Osteoblast (primary cell): ENCODE results near the gene LRP8. TPM values are rescaled to one million over a fixed set of nuclear protein-coding genes. Genes with fewer than 3 reads are reported as not detected.
A peak's percentile ranks its signal among the peaks of the same experiment; 100 is the strongest.

Experiments used
- DNase-seq: peaks from one replicate; pipeline ENCODE4 v3.0.0; 2011; ENCODE audit warnings: low spot score, mixed read lengths; ENCODE audit not compliant: insufficient read length; ENCODE audit errors: missing footprints
- H2AFZ ChIP-seq: 2 replicates; pipeline ENCODE4 v1.6.0; 2011; ENCODE audit warnings: mild to moderate bottlenecking, low read length
- H3K27ac ChIP-seq: 2 replicates; pipeline ENCODE4 v1.5.1; 2011; ENCODE audit warnings: mild to moderate bottlenecking, low read depth, low read length, moderate library complexity
- H3K27me3 ChIP-seq: 2 replicates; pipeline ENCODE4 v1.6.0; 2012; ENCODE audit warnings: mild to moderate bottlenecking, control low read depth, inconsistent platforms, low read length, moderate library complexity; ENCODE audit not compliant: insufficient read depth
- H3K36me3 ChIP-seq: 2 replicates; pipeline ENCODE4 v1.5.1; 2011; ENCODE audit warnings: mild to moderate bottlenecking, low read length, control low read depth, moderate library complexity; ENCODE audit not compliant: insufficient read depth
- H3K4me1 ChIP-seq: 2 replicates; pipeline ENCODE4 v1.5.1; 2011; ENCODE audit warnings: mild to moderate bottlenecking, low read length, control low read depth, moderate library complexity; ENCODE audit not compliant: insufficient read depth
- H3K4me2 ChIP-seq: 2 replicates; pipeline ENCODE4 v1.6.0; 2011; ENCODE audit warnings: mild to moderate bottlenecking, low read length; ENCODE audit not compliant: insufficient read depth
- H3K4me3 ChIP-seq: fragments of 200-600 bp; sonication (generic); 3 replicates; pipeline ENCODE4 v1.5.1; 2012; ENCODE audit warnings: mild to moderate bottlenecking, low read length, inconsistent platforms; ENCODE audit not compliant: insufficient read depth
- H3K79me2 ChIP-seq: 2 replicates; pipeline ENCODE4 v1.6.0; 2012; ENCODE audit warnings: mild to moderate bottlenecking, low read length, control low read depth, inconsistent platforms; ENCODE audit not compliant: insufficient read depth
- H3K9me3 ChIP-seq: 2 replicates; pipeline ENCODE4 v1.5.1; 2011; ENCODE audit warnings: low read depth, low read length, control low read depth
- H4K20me1 ChIP-seq: 2 replicates; pipeline ENCODE4 v1.6.0; 2012; ENCODE audit warnings: mild to moderate bottlenecking, low read length, control low read depth; ENCODE audit not compliant: insufficient read depth
- total RNA-seq: library from RNA; depleted of rRNA; stranded (reverse); fragments of >200 nt; gene quantifications from 2 replicates; pipeline ENCODE4 v1.2.3, GENCODE V29; 2012
- TF ChIP-seq, protein P1 (sequence below): IDR thresholded peaks from 2 replicates; pipeline ENCODE4 v1.5.1; 2011; ENCODE audit warnings: mild to moderate bottlenecking, low read depth, low read length, moderate library complexity; ENCODE audit errors: extremely low read depth

Gene LRP8
- total RNA-seq, 1 donor = 11.2 TPM

DNA sequence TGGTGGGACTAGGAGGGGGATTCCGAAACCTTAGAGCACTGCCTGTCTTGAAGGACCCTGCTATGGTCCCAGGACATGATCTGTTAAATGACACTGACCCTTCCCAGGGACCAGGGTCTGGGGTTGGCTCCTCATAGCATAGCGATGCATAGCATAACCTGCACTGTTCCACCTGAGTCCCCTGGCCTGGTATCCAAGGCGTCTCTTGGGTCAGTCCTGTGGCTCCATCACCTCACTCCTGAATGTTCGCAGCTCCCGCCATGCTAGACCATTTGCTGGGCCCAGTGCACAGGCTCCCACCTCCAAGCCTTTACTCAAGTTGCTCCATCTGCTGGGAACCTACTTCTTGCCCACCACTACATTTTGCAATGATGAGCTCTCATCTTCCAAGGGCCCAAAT, 50.5 kb downstream of the LRP8 start:
- TF ChIP-seq, protein P1, sequence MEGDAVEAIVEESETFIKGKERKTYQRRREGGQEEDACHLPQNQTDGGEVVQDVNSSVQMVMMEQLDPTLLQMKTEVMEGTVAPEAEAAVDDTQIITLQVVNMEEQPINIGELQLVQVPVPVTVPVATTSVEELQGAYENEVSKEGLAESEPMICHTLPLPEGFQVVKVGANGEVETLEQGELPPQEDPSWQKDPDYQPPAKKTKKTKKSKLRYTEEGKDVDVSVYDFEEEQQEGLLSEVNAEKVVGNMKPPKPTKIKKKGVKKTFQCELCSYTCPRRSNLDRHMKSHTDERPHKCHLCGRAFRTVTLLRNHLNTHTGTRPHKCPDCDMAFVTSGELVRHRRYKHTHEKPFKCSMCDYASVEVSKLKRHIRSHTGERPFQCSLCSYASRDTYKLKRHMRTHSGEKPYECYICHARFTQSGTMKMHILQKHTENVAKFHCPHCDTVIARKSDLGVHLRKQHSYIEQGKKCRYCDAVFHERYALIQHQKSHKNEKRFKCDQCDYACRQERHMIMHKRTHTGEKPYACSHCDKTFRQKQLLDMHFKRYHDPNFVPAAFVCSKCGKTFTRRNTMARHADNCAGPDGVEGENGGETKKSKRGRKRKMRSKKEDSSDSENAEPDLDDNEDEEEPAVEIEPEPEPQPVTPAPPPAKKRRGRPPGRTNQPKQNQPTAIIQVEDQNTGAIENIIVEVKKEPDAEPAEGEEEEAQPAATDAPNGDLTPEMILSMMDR = no peak
- no peak overlapping the region for H3K4me2 ChIP-seq
- no peaks in the 10 kb centered on the region for H3K27me3 ChIP-seq
- no peak overlapping the region for H3K4me3 ChIP-seq
- no peaks in the 10 kb centered on the region for H3K9me3 ChIP-seq
- no peaks in the 10 kb centered on the region for H3K79me2 ChIP-seq
- H2AFZ ChIP-seq = no peak overlapping the region
- peaks cover 9% of the 10 kb centered on the region for H3K4me1 ChIP-seq
- no peak overlapping the region for H3K27ac ChIP-seq
- peak; percentile 74 for DNase-seq
- peaks cover 4% of the 10 kb centered on the region for H4K20me1 ChIP-seq
- no peaks in the 10 kb centered on the region for H3K36me3 ChIP-seq

DNA sequence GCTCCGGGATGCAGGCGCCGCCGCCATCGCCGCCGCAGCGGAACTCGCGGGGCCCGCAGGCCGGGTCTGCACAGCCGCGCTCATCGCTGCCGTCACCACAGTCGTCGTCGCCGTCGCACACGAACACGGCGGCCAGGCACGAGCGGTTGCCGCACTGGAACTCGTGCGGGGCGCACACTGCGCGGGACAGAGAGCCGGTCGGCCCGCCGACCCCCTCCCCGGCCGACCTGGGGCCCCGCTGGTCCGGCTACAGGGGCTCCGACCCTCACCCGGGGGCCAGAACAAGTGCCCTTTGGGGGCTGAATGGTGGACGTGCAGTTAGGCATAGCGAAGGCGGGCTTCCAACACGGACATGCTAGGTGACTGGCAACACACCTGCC, 51.0 kb downstream of the LRP8 start:
- H2AFZ ChIP-seq = no peak overlapping the region
- H3K27ac ChIP-seq = no peak overlapping the region
- no peaks in the 10 kb centered on the region for H3K27me3 ChIP-seq
- no peaks in the 10 kb centered on the region for H3K79me2 ChIP-seq
- H3K36me3 ChIP-seq = no peaks in the 10 kb centered on the region
- H4K20me1 ChIP-seq = peaks cover 4% of the 10 kb centered on the region
- TF ChIP-seq, protein P1 = no peak
- no peaks in the 10 kb centered on the region for H3K9me3 ChIP-seq
- H3K4me1 ChIP-seq = peaks cover 5% of the 10 kb centered on the region
- no peak overlapping the region for H3K4me3 ChIP-seq
- no peak overlapping the region for H3K4me2 ChIP-seq
- peak; percentile 21 for DNase-seq

DNA sequence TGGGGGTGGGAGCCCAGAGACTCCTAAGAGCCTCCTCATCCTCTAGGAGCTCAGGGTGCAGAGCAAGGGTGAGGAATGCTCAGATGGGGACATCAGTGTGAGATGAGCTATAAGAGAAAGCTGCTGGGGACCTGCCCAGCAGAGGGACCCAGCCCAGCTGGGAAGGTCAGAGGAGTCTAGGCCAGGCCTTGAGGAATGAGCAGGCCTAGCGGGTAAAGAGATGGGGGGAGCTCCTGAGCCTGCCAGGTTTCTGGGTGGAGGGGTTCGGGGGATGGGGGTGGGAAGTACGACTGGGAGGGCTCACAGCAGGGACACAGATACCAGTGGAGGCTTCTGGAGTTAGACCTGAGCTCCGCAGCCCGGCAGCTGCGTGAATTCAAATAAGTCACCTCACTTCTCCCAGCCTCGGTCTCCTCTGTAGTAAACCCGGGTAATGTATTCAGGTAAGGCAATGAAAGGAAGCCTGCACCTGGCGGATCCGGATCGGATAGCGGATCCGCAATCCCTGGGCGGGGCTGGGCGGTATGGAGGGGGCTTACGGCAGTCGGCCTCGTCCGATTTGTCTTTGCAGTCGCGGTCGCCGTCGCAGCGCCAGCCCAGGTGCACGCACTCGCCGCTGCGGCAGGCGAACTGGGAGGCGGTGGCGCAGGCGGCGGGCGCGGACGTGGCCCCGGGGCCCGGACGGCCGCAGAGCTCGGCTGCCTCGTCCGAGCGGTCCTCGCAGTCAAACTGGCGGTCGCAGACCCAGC, 51.5 kb downstream of the LRP8 start:
- H3K4me3 ChIP-seq = no peak overlapping the region
- H3K27ac ChIP-seq = no peak overlapping the region
- no peaks in the 10 kb centered on the region for H3K36me3 ChIP-seq
- DNase-seq = peak; percentile 79
- no peak overlapping the region for H2AFZ ChIP-seq
- H4K20me1 ChIP-seq = no peaks in the 10 kb centered on the region
- H3K4me1 ChIP-seq = no peaks in the 10 kb centered on the region
- H3K27me3 ChIP-seq = no peaks in the 10 kb centered on the region
- no peaks in the 10 kb centered on the region for H3K9me3 ChIP-seq
- H3K4me2 ChIP-seq = no peak overlapping the region
- TF ChIP-seq, protein P1 = no peak
- no peaks in the 10 kb centered on the region for H3K79me2 ChIP-seq

DNA sequence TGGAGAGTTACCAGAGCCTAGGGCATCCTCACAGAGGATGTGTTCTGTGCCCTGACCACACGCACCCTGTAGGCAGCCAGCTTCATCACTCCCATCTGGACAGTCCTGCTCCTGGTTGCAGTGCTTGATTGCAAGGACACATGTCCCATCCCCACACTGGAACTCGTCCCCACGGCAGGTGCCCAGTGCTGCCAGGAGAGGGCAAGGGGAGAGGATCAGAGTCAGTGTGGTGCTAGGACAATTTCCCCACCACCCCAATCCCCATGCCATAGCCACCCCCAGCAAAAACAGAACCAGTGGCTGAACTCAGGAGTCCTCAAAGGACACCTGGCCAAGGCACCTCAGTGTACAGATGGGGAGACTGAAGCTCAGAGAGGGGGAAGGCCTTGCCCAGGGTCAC, 52.3 kb downstream of the LRP8 start:
- no peaks in the 10 kb centered on the region for H3K36me3 ChIP-seq
- H4K20me1 ChIP-seq = no peaks in the 10 kb centered on the region
- no peak overlapping the region for H3K4me3 ChIP-seq
- TF ChIP-seq, protein P1 = no peak
- H3K9me3 ChIP-seq = no peaks in the 10 kb centered on the region
- H3K4me1 ChIP-seq = no peaks in the 10 kb centered on the region
- no peaks in the 10 kb centered on the region for H3K79me2 ChIP-seq
- H3K27me3 ChIP-seq = no peaks in the 10 kb centered on the region
- H3K4me2 ChIP-seq = no peak overlapping the region
- DNase-seq = peak; percentile 71
- H2AFZ ChIP-seq = no peak overlapping the region
- no peak overlapping the region for H3K27ac ChIP-seq
